ENCODE results near the gene ABLIM2.

ABLIM2 gene

DNA sequence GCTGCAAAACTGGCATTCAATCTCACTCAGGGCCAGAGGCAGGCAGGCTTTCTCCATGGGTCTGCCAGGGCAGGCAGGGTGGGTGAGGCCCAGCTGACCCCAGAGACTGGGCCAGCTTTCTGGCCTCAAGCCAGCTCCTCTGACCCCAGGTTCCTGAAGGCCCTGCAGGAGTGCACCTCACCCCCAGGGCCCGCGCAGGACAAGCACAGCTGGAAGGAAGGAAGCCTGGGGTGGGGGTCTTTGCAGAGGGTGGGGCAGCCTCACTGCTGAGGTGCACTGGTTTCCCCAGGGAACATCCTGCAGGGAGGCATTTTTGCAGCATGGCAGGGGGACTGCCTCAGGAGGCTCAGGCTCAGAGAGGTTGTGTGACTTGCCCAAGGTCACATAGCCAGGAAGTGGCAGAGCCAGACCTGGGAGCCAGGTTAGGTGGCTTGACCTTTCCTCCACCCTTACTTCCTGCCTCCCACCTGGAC lies 187.4 kb downstream of the ABLIM2 start:
- Histone ChIP-seq H3K36me3 (ENCODE audit: low read length) (no peaks in the 10 kb centered on the region), H4K20me1 (ENCODE audit: low read depth, low read length) (no peaks in the 10 kb centered on the region), H3K4me2 (ENCODE audit: low read depth, low read length, poor library complexity, severe bottlenecking) (no peak overlapping the region), H3K27me3 (ENCODE audit: low read length) (no peaks in the 10 kb centered on the region), H3K4me3 (ENCODE audit: insufficient read depth, low read length, poor library complexity, severe bottlenecking) (no peak overlapping the region), H3K9me2 (replicated peaks; ENCODE audit: insufficient read depth, low read length) (no peaks in the 10 kb centered on the region), H3K27ac (ENCODE audit: low read depth, low read length) (no peak overlapping the region), H3K9me3 (ENCODE audit: insufficient read depth, low read length) (no peaks in the 10 kb centered on the region), H3K9ac (ENCODE audit: low read length) (no peak overlapping the region), H2AFZ (ENCODE audit: low read depth, low read length, severe bottlenecking) (no peak overlapping the region), H3F3A (ENCODE audit: insufficient read depth) (no peaks in the 10 kb centered on the region), H3K79me2 (ENCODE audit: insufficient read depth, low read length) (no peaks in the 10 kb centered on the region)
- TF ChIP-seq EZH2phosphoT487 (conservative IDR thresholded peaks at IDR 0.05; ENCODE audit: low read length): no peak
- TF ChIP-seq, protein P1, sequence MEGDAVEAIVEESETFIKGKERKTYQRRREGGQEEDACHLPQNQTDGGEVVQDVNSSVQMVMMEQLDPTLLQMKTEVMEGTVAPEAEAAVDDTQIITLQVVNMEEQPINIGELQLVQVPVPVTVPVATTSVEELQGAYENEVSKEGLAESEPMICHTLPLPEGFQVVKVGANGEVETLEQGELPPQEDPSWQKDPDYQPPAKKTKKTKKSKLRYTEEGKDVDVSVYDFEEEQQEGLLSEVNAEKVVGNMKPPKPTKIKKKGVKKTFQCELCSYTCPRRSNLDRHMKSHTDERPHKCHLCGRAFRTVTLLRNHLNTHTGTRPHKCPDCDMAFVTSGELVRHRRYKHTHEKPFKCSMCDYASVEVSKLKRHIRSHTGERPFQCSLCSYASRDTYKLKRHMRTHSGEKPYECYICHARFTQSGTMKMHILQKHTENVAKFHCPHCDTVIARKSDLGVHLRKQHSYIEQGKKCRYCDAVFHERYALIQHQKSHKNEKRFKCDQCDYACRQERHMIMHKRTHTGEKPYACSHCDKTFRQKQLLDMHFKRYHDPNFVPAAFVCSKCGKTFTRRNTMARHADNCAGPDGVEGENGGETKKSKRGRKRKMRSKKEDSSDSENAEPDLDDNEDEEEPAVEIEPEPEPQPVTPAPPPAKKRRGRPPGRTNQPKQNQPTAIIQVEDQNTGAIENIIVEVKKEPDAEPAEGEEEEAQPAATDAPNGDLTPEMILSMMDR (IDR thresholded peaks at IDR 0.05; ENCODE audit: insufficient read depth, low read length, poor library complexity, severe bottlenecking): no peak

DNA sequence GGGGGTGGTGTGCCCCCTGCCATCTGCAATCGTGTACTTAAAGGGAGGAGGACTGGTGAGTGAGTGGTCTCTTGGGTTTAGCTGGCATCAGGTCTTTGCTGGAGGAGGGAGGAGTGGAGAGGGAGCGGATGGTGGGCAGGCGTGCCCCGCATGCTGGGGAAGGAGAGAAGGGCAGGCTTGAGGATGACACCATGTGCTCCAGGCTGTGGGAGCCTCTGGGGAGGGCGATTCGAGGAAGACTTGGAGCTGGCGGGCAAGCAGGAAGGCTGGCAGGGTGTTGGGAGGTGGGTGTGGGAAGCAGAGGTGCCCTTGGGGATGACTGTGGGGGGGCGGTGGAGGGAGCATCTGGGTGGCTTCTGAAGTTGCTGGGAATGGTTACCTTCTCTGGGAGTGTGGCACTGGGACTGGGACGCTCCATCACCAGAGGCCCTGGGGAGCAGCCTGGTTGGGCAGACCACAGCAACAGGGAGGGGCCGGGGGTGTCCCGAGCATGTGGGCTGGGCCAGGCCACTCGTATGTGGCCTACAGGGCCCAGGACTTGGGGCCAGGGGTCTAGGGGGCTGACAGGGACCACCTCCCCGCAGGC lies 188.2 kb downstream of the ABLIM2 start:
- Histone ChIP-seq H3K27me3 (ENCODE audit: low read length) (no peaks in the 10 kb centered on the region), H3K9me2 (replicated peaks; ENCODE audit: insufficient read depth, low read length) (no peaks in the 10 kb centered on the region), H3F3A (ENCODE audit: insufficient read depth) (no peaks in the 10 kb centered on the region), H2AFZ (ENCODE audit: low read depth, low read length, severe bottlenecking) (no peak overlapping the region), H3K79me2 (ENCODE audit: insufficient read depth, low read length) (no peaks in the 10 kb centered on the region), H3K9me3 (ENCODE audit: insufficient read depth, low read length) (no peaks in the 10 kb centered on the region), H3K36me3 (ENCODE audit: low read length) (no peaks in the 10 kb centered on the region), H3K4me3 (ENCODE audit: insufficient read depth, low read length, poor library complexity, severe bottlenecking) (no peak overlapping the region), H4K20me1 (ENCODE audit: low read depth, low read length) (no peaks in the 10 kb centered on the region), H3K9ac (ENCODE audit: low read length) (no peak overlapping the region), H3K27ac (ENCODE audit: low read depth, low read length) (no peak overlapping the region), H3K4me2 (ENCODE audit: low read depth, low read length, poor library complexity, severe bottlenecking) (no peak overlapping the region)
- no peak for TF ChIP-seq EZH2phosphoT487 (conservative IDR thresholded peaks at IDR 0.05; ENCODE audit: low read length)
- TF ChIP-seq, protein P1 (IDR thresholded peaks at IDR 0.05; ENCODE audit: insufficient read depth, low read length, poor library complexity, severe bottlenecking): no peak

GRCh38 chr4:7968262-7968896 lies 190.2 kb downstream of the ABLIM2 start:
- Histone ChIP-seq H3K27me3 (ENCODE audit: low read length) (no peaks in the 10 kb centered on the region), H3K36me3 (ENCODE audit: low read length) (no peaks in the 10 kb centered on the region), H3K4me3 (ENCODE audit: insufficient read depth, low read length, poor library complexity, severe bottlenecking) (no peak overlapping the region), H3K79me2 (ENCODE audit: insufficient read depth, low read length) (no peaks in the 10 kb centered on the region), H4K20me1 (ENCODE audit: low read depth, low read length) (no peaks in the 10 kb centered on the region), H3K9ac (ENCODE audit: low read length) (no peak overlapping the region), H3K9me2 (replicated peaks; ENCODE audit: insufficient read depth, low read length) (no peaks in the 10 kb centered on the region), H2AFZ (ENCODE audit: low read depth, low read length, severe bottlenecking) (no peak overlapping the region), H3K4me2 (ENCODE audit: low read depth, low read length, poor library complexity, severe bottlenecking) (no peak overlapping the region), H3K27ac (ENCODE audit: low read depth, low read length) (no peak overlapping the region), H3K9me3 (ENCODE audit: insufficient read depth, low read length) (no peaks in the 10 kb centered on the region), H3F3A (ENCODE audit: insufficient read depth) (no peaks in the 10 kb centered on the region)
- no peak for TF ChIP-seq EZH2phosphoT487 (conservative IDR thresholded peaks at IDR 0.05; ENCODE audit: low read length)
- TF ChIP-seq, protein P1 (IDR thresholded peaks at IDR 0.05; ENCODE audit: insufficient read depth, low read length, poor library complexity, severe bottlenecking): no peak
